IMR-90 (cell line): ENCODE measurements around the gene TSPAN16. TPM values are rescaled to one million over a fixed set of nuclear protein-coding genes. Genes with fewer than 3 reads are reported as not detected.
"Not testable (repeated sequence)": the region's sequence is repeated elsewhere in the genome, so short reads cannot be mapped to it uniquely, and the experiment has no call there.

ENCODE experiments used
- ATAC-seq: fragments of 200-7000 bp; cut with Tn5 transposase; 2 replicates; pipeline ENCODE4 v1.9.1; 2020; ENCODE audit warnings: low read depth, mild to moderate bottlenecking, moderate library complexity
- BruUV-seq: library from RNA; stranded (reverse); fragments of 400-500 nt; replicated peaks from 2 replicates; lab custom pipeline; 2021; lab: Mats Ljungman, UMichigan
- CTCF ChIA-PET: fragments of 300-600 bp; formaldehyde crosslinking; extraction: SDS; loops from one replicate; lab custom pipeline; 2021; ENCODE audit warnings: antibody characterized with exemption; lab: Yijun Ruan, JAX
- POLR2A ChIA-PET: fragments of 300-600 bp; sonication (Branson Sonifier 250); formaldehyde crosslinking; loops from one replicate; lab custom pipeline; 2022; ENCODE audit warnings: antibody characterized with exemption; ENCODE audit not compliant: unreplicated experiment; lab: Charles Lee
- DNase-seq: peaks from one replicate; pipeline ENCODE4 v3.0.0; 2013
- H2AFZ ChIP-seq: replicated peaks from 2 replicates; pipeline ENCODE3; 2013; ENCODE audit warnings: low read length, mild to moderate bottlenecking; ENCODE audit not compliant: poor library complexity
- H2AK5ac ChIP-seq: 2 replicates; pipeline ENCODE4 v1.6.1; 2013; ENCODE audit warnings: low read depth, low read length, inconsistent platforms
- H2AK9ac ChIP-seq: replicated peaks from 2 replicates; pipeline ENCODE3; 2013; ENCODE audit warnings: mild to moderate bottlenecking, low read depth, low read length, moderate library complexity; ENCODE audit not compliant: poor library complexity
- H2BK120ac ChIP-seq: 2 replicates; pipeline ENCODE4 v1.6.1; 2013; ENCODE audit warnings: low read depth, low read length, inconsistent platforms
- H2BK15ac ChIP-seq: 3 replicates; pipeline ENCODE4 v1.6.1; 2013; ENCODE audit warnings: low read depth, low read length, inconsistent platforms
- H2BK20ac ChIP-seq: 2 replicates; pipeline ENCODE4 v1.6.1; 2013; ENCODE audit warnings: low read depth, mild to moderate bottlenecking, inconsistent platforms, low read length, moderate library complexity
- H2BK5ac ChIP-seq: 2 replicates; pipeline ENCODE4 v1.6.1; 2013; ENCODE audit warnings: mild to moderate bottlenecking, low read depth, low read length, inconsistent platforms; ENCODE audit not compliant: poor library complexity, severe bottlenecking
- H3K14ac ChIP-seq: replicated peaks from 2 replicates; pipeline ENCODE4 v1.6.1; 2013; ENCODE audit warnings: low read depth, low read length, inconsistent platforms
- H3K18ac ChIP-seq: 2 replicates; pipeline ENCODE4 v1.6.1; 2013; ENCODE audit warnings: low read depth, low read length, control low read depth
- H3K23ac ChIP-seq: 2 replicates; pipeline ENCODE4 v1.6.1; 2013; ENCODE audit warnings: low read depth, low read length, inconsistent platforms
- H3K27ac ChIP-seq: 2 replicates; pipeline ENCODE4 v1.5.1; 2013; ENCODE audit warnings: mild to moderate bottlenecking, control low read depth, low read length; ENCODE audit not compliant: insufficient read depth
- H3K27me3 ChIP-seq: 2 replicates; pipeline ENCODE4 v1.6.1; 2013; ENCODE audit warnings: low read length; ENCODE audit not compliant: control insufficient read depth, insufficient read depth
- H3K36me3 ChIP-seq: 2 replicates; pipeline ENCODE4 v1.6.1; 2013; ENCODE audit warnings: low read length, mixed read lengths; ENCODE audit not compliant: control insufficient read depth, insufficient read depth
- H3K4ac ChIP-seq: 2 replicates; pipeline ENCODE4 v1.6.1; 2013; ENCODE audit warnings: low read depth, low read length, inconsistent platforms
- H3K4me1 ChIP-seq: 2 replicates; pipeline ENCODE4 v1.6.1; 2013; ENCODE audit warnings: low read length, mixed read lengths; ENCODE audit not compliant: control insufficient read depth, insufficient read depth
- H3K4me2 ChIP-seq: 2 replicates; pipeline ENCODE4 v1.6.1; 2013; ENCODE audit warnings: low read depth, mild to moderate bottlenecking, control low read depth, low read length, moderate library complexity
- H3K4me3 ChIP-seq: 2 replicates; pipeline ENCODE4 v1.5.1; 2013; ENCODE audit warnings: low read depth, mild to moderate bottlenecking, control low read depth, low read length, moderate library complexity; ENCODE audit not compliant: insufficient read depth
- H3K56ac ChIP-seq: 2 replicates; pipeline ENCODE4 v1.6.1; 2013; ENCODE audit warnings: low read length, inconsistent platforms; ENCODE audit not compliant: insufficient read depth; ENCODE audit errors: extremely low read depth
- H3K79me1 ChIP-seq, 2 experiments: 2 replicates each; pipeline ENCODE4 v1.6.1; 2013; ENCODE audit warnings: low read length in 2 of 2, inconsistent platforms in 1 of 2, low read depth in 1 of 2
- H3K9ac ChIP-seq: 2 replicates; pipeline ENCODE4 v1.6.1; 2013; ENCODE audit warnings: low read depth, low read length, control low read depth
- H3K9me1 ChIP-seq: 2 replicates; pipeline ENCODE4 v1.6.1; 2013; ENCODE audit warnings: low read length, inconsistent platforms; ENCODE audit not compliant: insufficient read depth
- H3K9me3 ChIP-seq: 2 replicates; pipeline ENCODE4 v1.6.1; 2013; ENCODE audit warnings: low read length; ENCODE audit not compliant: control insufficient read depth, insufficient read depth
- H4K20me1 ChIP-seq: 2 replicates; pipeline ENCODE4 v1.6.1; 2013; ENCODE audit warnings: low read length, inconsistent platforms; ENCODE audit not compliant: insufficient read depth
- H4K5ac ChIP-seq: 2 replicates; pipeline ENCODE4 v1.6.1; 2013; ENCODE audit warnings: mild to moderate bottlenecking, low read depth, low read length, control low read depth
- H4K8ac ChIP-seq, 2 experiments: 2 replicates each; pipeline ENCODE4 v1.6.1; 2013; ENCODE audit warnings: low read depth in 2 of 2, low read length in 2 of 2, control low read depth in 1 of 2, inconsistent platforms in 1 of 2
- H4K91ac ChIP-seq: 2 replicates; pipeline ENCODE4 v1.6.1; 2013; ENCODE audit warnings: low read depth, low read length, inconsistent platforms; ENCODE audit not compliant: insufficient read depth
- WGBS, 2 experiments: methylation state at CpG; one replicate each; pipeline versions ENCODE4 v1.1.5 to v1.1.7; 2013; ENCODE audit warnings: missing lambda C conversion rate in 2 of 2; ENCODE audit not compliant: insufficient read length in 1 of 2; ENCODE audit errors: extremely low coverage in 2 of 2; 5-methylcytosine and 5-hydroxymethylcytosine counted together
- dilution Hi-C: fragments of 300-500 bp; cut with HindIII; formaldehyde crosslinking; loops from one replicate; pipeline ENCODE4 v1.14.3; 2018; ENCODE audit warnings: low sequenced_read_pairs; ENCODE audit not compliant: unreplicated experiment
- in situ Hi-C: fragments of 300-500 bp; cut with MboI; formaldehyde crosslinking; loops from 3 replicates; pipeline ENCODE4 v1.14.3; 2019; ENCODE audit warnings: low sequenced_read_pairs, inconsistent platforms, mixed read lengths
- intact Hi-C: fragments of 100-400 bp; cut with micrococcal nuclease; formaldehyde crosslinking; loops from 2 replicates; pipeline ENCODE4 v1.10.0; 2022
- polyA plus RNA-seq, 3 experiments: library from polyadenylated mRNA; depleted of rRNA; stranded (reverse); fragments of >200 nt; gene quantifications; 2 replicates each; pipeline ENCODE4 v1.2.3, GENCODE V29; 2012; ENCODE audit warnings: low replicate concordance in 1 of 3
- total RNA-seq: library from RNA; depleted of rRNA; stranded (reverse); fragments of >200 nt; gene quantifications from 2 replicates; pipeline ENCODE4 v1.2.3, GENCODE V29; 2012

Gene TSPAN16
- total and polyA plus RNA-seq, 2 of the 4 experiments (the other 2 are of a cell fraction) = not detected

DNA sequence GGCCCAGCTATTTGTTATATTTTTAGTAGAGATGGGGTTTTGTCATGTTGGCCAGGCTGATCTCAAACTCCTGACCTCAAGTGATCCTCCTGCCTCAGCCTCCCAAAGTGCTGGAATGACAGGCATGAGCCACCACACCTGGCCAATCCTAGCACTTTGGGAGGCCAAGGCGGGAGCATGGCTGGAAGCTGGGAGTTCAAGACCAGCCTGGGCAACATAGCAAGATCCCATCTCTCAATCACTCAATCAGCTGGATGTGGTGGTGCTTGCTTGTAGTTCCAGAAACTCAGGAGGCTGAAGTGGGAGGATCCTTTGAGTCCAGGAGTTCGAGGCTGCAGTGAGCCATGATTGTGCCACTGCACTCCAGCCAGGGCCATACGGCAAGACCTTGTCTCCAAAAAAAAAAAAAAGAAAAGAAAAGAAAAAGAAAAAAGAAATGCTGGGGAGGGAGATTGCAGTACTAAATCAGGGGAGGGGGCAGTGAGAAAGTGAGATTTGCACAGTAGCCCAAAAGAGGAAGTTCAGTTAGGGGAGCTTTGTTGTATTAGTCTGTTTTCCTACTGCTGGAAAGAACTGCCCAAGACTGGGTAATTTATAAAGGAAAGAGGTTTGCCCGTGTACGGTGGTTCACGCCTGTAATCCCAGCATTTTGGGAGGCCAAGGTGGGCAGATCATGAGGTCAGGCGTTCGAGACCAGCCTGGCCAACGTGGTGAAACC, 24.5 kb downstream of the TSPAN16 start:
- H3K56ac ChIP-seq, intact Hi-C loops, CTCF ChIA-PET, H2AFZ ChIP-seq, H2AK5ac ChIP-seq, H3K4me2 ChIP-seq, H3K14ac ChIP-seq, H2BK15ac ChIP-seq, H3K27me3 ChIP-seq, dilution Hi-C loops, H4K91ac ChIP-seq, H3K18ac ChIP-seq, ATAC-seq, H2AK9ac ChIP-seq, H3K36me3 ChIP-seq, in situ Hi-C loops, H4K20me1 ChIP-seq, H3K27ac ChIP-seq, H4K8ac ChIP-seq, H2BK120ac ChIP-seq, H4K5ac ChIP-seq, H2BK20ac ChIP-seq, DNase-seq, H3K79me1 ChIP-seq, H3K4me3 ChIP-seq, BruUV-seq, POLR2A ChIA-PET, H3K23ac ChIP-seq, H3K9me3 ChIP-seq, H3K9me1 ChIP-seq, H3K4ac ChIP-seq, H2BK5ac ChIP-seq, H3K9ac ChIP-seq: not testable (repeated sequence)
- peaks cover 12% of the 10 kb centered on the region for H3K4me1 ChIP-seq
- WGBS, 2 experiments = 100% methylated on average over 1 of the region's 9 CpGs; no CpG with 5 or more reads in 1 of the 2 experiments
